ENCODE measurements around the gene IPPK. TPM values are rescaled to one million over a fixed set of nuclear protein-coding genes. Genes with fewer than 3 reads are reported as not detected.

Gene IPPK
- total RNA-seq, 4 donors from 2014 or later, result 7.2 to 14.1 (median 8.9) TPM

DNA sequence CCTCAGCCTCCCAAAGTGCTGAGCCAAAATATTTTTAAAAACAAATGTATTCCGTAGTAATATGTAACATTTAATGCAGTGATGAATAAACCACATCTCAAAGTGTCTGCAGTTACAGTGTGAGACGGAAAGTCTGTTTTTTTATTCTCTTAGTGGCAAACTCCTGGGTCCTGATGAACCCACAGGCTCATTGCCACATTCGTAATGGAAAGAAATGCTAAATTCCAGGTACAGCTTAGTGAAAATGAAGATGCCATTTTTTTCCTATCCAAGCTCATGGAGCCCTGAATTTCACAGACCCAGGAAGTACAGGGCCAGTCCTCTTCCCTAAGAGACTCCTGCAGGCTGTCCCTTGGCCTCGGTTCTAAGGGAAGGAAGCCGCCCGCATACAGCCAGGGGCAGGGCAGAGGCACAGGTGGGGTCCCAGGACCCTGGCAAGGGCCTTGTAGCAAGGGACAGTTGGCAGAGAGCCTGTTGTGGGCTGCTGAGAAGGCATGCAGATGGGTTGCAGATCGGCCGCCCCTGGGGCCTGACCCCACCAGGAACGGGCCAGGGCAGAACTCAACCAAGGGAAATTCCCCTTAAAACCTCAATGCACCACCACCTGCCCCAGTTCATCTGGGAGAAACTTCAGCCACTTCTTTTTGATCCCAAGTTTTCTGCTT lies 36.2 kb downstream of the IPPK start:
- H3K4me3 ChIP-seq, result no peak overlapping the region
- no peaks in the 10 kb centered on the region for H3K27me3 ChIP-seq
- peaks cover 0 to 44% (median 4%) of the 10 kb centered on the region in 3 donors for H3K4me1 ChIP-seq
- TF ChIP-seq POLR2A (IDR thresholded peaks at IDR 0.05), result no peak
- TF ChIP-seq POLR2AphosphoS5 (IDR thresholded peaks at IDR 0.05), result no peak
- TF ChIP-seq, protein P1, sequence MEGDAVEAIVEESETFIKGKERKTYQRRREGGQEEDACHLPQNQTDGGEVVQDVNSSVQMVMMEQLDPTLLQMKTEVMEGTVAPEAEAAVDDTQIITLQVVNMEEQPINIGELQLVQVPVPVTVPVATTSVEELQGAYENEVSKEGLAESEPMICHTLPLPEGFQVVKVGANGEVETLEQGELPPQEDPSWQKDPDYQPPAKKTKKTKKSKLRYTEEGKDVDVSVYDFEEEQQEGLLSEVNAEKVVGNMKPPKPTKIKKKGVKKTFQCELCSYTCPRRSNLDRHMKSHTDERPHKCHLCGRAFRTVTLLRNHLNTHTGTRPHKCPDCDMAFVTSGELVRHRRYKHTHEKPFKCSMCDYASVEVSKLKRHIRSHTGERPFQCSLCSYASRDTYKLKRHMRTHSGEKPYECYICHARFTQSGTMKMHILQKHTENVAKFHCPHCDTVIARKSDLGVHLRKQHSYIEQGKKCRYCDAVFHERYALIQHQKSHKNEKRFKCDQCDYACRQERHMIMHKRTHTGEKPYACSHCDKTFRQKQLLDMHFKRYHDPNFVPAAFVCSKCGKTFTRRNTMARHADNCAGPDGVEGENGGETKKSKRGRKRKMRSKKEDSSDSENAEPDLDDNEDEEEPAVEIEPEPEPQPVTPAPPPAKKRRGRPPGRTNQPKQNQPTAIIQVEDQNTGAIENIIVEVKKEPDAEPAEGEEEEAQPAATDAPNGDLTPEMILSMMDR (IDR thresholded peaks at IDR 0.05), result no peak
- TF ChIP-seq EP300 (IDR thresholded peaks at IDR 0.05), result no peak
- 87 to 97% methylated on average over 3 of the region's 9 CpGs for WGBS, 2 donors (ENCODE audit: low coverage in 1 of 2)
- H3K36me3 ChIP-seq, result peaks cover 0 to 71% of the 10 kb centered on the region in 2 donors
- peak overlapping the region in 2 of 4 donors; percentile 18 to 77 for H3K27ac ChIP-seq
- no peak for ATAC-seq
- H3K9me3 ChIP-seq, result no peaks in the 10 kb centered on the region

DNA sequence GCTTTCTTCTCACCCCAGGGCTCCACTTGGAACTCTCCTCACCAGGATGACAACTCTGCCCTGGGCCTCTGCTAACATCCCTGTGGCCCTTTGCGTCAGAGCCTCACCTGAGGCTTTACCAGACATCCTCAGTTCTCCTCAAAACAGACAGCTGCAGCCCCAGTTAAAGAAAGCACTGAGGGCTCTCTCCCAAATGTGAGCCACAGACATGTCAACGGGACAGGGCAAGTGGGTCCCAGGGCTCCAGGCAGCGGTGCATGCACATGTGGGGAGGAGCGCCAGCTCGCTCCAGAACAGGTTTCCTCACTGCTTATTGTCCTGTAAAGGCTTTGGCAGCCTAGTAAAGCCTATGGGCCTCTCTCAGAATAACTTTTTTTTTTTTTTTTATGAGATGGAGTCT lies 37.3 kb downstream of the IPPK start:
- Histone ChIP-seq H3K27ac (peak overlapping the region; percentile 14 to 77 (median 46)), H3K27me3 (no peaks in the 10 kb centered on the region), H3K4me1 (peaks cover 0 to 44% (median 4%) of the 10 kb centered on the region in 3 donors), H3K9me3 (no peaks in the 10 kb centered on the region), H3K4me3 (no peak overlapping the region), H3K36me3 (peaks cover 0 to 60% of the 10 kb centered on the region in 2 donors)
- WGBS, 2 donors (ENCODE audit: low coverage in 1 of 2), result 100% methylated on average over 1 to 5 of the region's 5 CpGs
- no peak for TF ChIP-seq EP300 (IDR thresholded peaks at IDR 0.05)
- TF ChIP-seq, protein P1 (IDR thresholded peaks at IDR 0.05), result no peak
- TF ChIP-seq POLR2AphosphoS5 (IDR thresholded peaks at IDR 0.05), result no peak
- no peak for TF ChIP-seq POLR2A (IDR thresholded peaks at IDR 0.05)
- ATAC-seq, result no peak

DNA sequence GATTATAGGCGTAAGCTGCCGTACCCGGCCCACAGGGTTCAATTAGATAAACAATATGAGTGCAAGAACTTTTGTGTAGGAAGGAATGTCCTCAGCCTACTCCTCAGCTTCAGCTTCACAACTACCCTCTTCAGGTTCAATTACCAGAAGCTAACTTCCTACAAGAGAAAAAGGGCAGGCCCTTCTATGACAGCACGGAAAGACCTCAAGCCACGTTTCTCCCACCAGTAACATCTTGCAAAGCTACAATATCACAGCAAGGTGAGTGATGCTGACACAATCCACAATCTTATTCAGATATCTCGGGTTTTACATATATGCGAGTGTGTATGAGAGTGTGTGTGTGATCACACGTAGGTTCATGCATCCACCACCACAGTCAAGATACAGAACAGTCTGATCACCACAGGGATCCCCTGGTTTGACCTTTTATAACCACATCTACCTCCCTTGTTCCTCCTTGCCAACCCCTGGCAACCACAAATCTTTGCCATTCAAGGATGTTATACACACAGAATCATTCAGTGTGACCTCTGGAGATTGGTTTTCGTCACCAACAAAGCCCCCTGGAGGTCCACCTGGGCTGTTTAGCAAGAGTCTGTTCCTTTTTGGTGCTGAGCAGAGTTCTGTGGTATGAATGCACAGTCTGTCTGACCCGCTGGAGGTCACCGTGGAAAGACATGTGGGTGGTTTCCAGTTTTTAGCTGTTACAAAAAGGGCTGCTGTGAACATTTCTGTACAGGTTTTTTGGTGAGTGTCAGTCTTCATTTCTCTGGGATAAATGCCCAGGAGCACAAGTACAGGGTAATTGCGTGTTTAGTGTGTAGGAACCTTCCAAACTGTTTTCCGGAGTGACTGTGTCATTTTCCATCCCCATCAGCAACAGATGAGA lies 38.2 kb downstream of the IPPK start:
- peaks cover 0 to 51% of the 10 kb centered on the region in 2 donors for H3K36me3 ChIP-seq
- no peaks in the 10 kb centered on the region for H3K9me3 ChIP-seq
- no peak overlapping the region for H3K4me3 ChIP-seq
- TF ChIP-seq POLR2AphosphoS5 (IDR thresholded peaks at IDR 0.05) (peak; percentile 16), POLR2A (IDR thresholded peaks at IDR 0.05) (no peak)
- TF ChIP-seq, protein P1 (IDR thresholded peaks at IDR 0.05), result no peak
- ATAC-seq, result no peak
- H3K4me1 ChIP-seq, result peaks cover 0 to 44% (median 4%) of the 10 kb centered on the region in 3 donors
- H3K27ac ChIP-seq, result peak overlapping the region; percentile 21 to 77 (median 54)
- H3K27me3 ChIP-seq, result no peaks in the 10 kb centered on the region
- 64 to 76% methylated on average over 7 to 9 of the region's 13 CpGs for WGBS, 2 donors (ENCODE audit: low coverage in 1 of 2)

DNA sequence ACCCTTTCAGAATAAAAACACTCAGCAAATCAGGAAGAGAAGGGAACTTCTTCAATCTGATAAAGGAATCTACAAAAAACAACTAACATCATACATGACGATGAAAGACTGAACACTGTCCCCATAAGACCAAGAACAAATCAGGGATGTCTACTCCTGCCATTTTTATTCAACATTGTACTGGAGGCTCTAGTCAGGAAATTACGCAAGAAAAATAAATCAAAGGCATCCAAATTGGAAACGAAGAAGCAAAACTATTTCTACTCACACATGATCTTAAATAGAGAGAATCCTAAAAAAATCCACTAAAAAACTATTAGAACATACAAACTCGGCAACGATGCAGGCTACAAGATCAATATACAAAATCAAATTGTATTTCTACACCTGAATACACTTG lies 42.3 kb downstream of the IPPK start:
- ATAC-seq, result no peak
- 88 to 100% methylated on average over 3 to 5 of the region's 5 CpGs for WGBS, 2 donors (ENCODE audit: low coverage in 1 of 2)
- peaks cover 0 to 27% of the 10 kb centered on the region in 2 donors for H3K36me3 ChIP-seq

More for the DNA sequence above, 42.3 kb downstream of the IPPK start:
- Histone ChIP-seq H3K9me3 (no peaks in the 10 kb centered on the region), H3K4me1 (peaks cover 0 to 37% (median 12%) of the 10 kb centered on the region in 3 donors), H3K27ac (peak overlapping the region in 1 of 4 donors; percentile 5), H3K4me3 (no peak overlapping the region), H3K27me3 (no peaks in the 10 kb centered on the region)
- TF ChIP-seq, protein P1 (IDR thresholded peaks at IDR 0.05), result no peak
- TF ChIP-seq EP300 (IDR thresholded peaks at IDR 0.05) (no peak), POLR2AphosphoS5 (IDR thresholded peaks at IDR 0.05) (no peak), POLR2A (IDR thresholded peaks at IDR 0.05) (no peak)

Data from gastroesophageal sphincter (tissue), 4 donors.